HCT116 (cell line): ENCODE measurements around the gene EIF2AK3.

Experiments
- RAD21 ChIP-seq: IDR thresholded peaks from 2 replicates; pipeline ENCODE4 v1.6.1; 2012; ENCODE audit warnings: low read depth, mild to moderate bottlenecking
- TF ChIP-seq, protein P1 (sequence below), 3 experiments: fragments of 200-600 bp in 1 of 3; sonication (generic) in 1 of 3; IDR thresholded peaks in 2 of 3; conservative IDR thresholded peaks in 1 of 3; 2 replicates each; pipeline ENCODE4 v1.5.1; 2012 to 2017; ENCODE audit warnings: low read depth in 2 of 3, low read length in 2 of 3, antibody characterized with exemption in 1 of 3, borderline replicate concordance in 1 of 3, control low read depth in 1 of 3, mild to moderate bottlenecking in 1 of 3, mixed read lengths in 1 of 3, mixed run types in 1 of 3, moderate library complexity in 1 of 3; ENCODE audit not compliant: insufficient read depth in 1 of 3

DNA sequence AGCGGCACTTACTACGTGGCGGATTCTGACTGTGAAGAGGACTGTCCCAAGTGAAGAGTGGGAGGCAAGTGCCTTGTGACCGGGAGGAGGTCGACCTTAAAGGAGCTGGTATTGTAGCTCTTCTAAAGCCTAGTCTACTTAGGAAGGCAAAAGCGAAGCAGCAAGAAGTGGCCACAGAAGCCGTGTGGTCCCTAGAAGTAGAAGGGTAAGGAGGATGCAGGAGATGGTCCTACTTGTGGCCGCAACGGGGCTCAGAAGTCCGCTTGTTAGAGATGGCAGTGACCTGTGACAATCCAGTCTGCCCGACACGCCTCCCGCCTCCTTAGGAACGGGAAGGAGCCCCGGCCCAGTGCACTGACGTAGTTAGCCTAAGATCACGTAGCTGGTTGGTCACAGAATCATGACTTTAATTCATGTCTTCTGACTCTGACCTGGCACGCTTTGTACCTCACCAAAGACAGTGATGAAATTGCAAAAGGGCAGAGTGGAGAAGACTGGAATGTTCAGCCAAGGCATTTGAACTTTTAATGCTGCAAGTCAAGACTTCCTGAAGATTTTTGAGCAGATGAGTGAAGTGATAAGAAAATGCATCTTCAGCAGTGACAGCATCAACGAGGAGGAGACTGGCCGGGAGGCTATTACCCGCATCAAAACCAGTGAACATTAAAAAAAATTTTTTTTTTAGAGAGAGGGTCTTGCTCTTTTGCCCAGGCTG is 749 bp upstream of the EIF2AK3 start:
- no peak for TF ChIP-seq RAD21
- TF ChIP-seq, protein P1, sequence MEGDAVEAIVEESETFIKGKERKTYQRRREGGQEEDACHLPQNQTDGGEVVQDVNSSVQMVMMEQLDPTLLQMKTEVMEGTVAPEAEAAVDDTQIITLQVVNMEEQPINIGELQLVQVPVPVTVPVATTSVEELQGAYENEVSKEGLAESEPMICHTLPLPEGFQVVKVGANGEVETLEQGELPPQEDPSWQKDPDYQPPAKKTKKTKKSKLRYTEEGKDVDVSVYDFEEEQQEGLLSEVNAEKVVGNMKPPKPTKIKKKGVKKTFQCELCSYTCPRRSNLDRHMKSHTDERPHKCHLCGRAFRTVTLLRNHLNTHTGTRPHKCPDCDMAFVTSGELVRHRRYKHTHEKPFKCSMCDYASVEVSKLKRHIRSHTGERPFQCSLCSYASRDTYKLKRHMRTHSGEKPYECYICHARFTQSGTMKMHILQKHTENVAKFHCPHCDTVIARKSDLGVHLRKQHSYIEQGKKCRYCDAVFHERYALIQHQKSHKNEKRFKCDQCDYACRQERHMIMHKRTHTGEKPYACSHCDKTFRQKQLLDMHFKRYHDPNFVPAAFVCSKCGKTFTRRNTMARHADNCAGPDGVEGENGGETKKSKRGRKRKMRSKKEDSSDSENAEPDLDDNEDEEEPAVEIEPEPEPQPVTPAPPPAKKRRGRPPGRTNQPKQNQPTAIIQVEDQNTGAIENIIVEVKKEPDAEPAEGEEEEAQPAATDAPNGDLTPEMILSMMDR (IDR thresholded peaks at IDR 0.05 in 2 of 3, conservative IDR thresholded peaks at IDR 0.05 in 1 of 3; ENCODE audit: borderline replicate concordance in 1 of 3, insufficient read depth in 1 of 3, low read depth in 2 of 3, low read length in 2 of 3), result no peak
